GM12892 (cell line): ENCODE measurements around the gene DUOXA1.

Experiments
- POLR2A ChIP-seq: IDR thresholded peaks from 2 replicates; pipeline ENCODE4 v1.6.1; 2011; ENCODE audit warnings: low read depth, low read length, control low read depth
- POLR2AphosphoS5 ChIP-seq: IDR thresholded peaks from 2 replicates; pipeline ENCODE4 v1.6.1; 2011; ENCODE audit warnings: low read depth, low read length, control low read depth

- TF ChIP-seq POLR2A (no peak), POLR2AphosphoS5 (no peak)
Observed at GRCh38 chr15:45110256-45110820, 19.3 kb downstream of the DUOXA1 start.
